Skin of body (tissue), 2 donors: Measurements from ENCODE around the gene DTNA. TPM values are rescaled to one million over a fixed set of nuclear protein-coding genes. Genes with fewer than 3 reads are reported as not detected.
"Not testable (repeated sequence)": the region's sequence is repeated elsewhere in the genome, so short reads cannot be mapped to it uniquely, and the experiment has no call there.

Experiments
- DNase-seq: peaks from one replicate; lab custom pipeline; 2025; lab: John Stamatoyannopoulos, UW
- total RNA-seq: library from RNA; depleted of rRNA; stranded (reverse); fragments of >200 nt; gene quantifications from one replicate; pipeline ENCODE4 v1.2.3, GENCODE V29; 2014

The DTNA gene
- total RNA-seq, 1 donor from 2014 or later, result 14.1 TPM

DNA sequence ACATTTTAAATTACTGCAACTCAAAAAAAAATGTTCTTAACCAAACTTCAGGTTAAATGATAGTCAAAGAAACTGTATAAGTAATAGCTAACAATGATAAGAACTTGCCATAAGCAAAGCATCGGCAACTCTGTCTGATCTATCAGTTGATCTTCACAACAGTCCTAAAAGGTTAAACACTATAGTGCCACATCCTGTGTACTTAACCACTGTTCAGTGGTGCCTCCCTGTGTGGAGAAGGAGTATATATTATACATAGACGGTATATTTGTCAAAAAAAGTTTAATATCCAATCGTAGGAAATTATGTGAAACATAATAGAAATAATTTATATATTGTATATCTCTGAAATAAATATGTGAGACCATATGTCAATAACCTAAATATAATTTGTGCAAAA is 13.0 kb downstream of the DTNA start:
- no peak for DNase-seq

- not testable (repeated sequence) for DNase-seq
These were observed 15.6 kb downstream of the DTNA start for GRCh38 chr18:34725737-34726136.

DNA sequence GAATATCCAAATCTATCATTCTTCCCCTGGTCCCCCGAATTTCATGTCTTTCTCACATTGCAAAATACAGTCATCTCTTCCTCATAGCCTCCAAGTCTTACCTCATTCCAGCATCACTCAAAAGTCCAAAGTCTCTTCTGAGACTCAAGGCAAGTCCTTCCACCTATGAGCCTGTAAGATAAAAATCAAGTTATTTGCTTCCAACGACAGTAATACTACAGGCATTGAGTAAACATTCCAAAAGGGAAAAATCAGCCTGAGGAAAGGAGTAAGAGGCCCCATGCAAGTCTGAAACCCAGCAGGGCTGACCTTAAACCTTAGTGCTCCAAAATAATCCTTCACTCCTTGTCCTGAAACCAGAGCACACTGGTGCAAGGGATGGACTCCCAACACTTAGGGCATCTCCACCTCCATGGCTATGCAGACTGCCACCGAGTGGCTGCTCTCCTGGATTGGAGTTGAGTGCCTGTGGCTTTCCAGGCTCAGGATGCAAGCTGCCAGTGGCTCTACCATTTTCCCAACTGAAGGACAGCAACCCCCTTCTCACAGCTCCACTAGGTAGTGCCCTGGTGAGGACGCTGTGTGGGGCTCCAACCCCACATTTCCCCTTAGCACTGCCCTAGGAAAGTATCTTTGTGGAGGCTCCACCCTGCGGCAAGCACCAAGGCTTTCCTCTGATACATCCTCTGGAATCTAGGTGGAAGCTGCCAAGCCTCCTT is 16.3 kb downstream of the DTNA start:
- DNase-seq, result no peak

- DNase-seq, result no peak
These were observed 19.2 kb downstream of the DTNA start for GRCh38 chr18:34729264-34729663.

DNA sequence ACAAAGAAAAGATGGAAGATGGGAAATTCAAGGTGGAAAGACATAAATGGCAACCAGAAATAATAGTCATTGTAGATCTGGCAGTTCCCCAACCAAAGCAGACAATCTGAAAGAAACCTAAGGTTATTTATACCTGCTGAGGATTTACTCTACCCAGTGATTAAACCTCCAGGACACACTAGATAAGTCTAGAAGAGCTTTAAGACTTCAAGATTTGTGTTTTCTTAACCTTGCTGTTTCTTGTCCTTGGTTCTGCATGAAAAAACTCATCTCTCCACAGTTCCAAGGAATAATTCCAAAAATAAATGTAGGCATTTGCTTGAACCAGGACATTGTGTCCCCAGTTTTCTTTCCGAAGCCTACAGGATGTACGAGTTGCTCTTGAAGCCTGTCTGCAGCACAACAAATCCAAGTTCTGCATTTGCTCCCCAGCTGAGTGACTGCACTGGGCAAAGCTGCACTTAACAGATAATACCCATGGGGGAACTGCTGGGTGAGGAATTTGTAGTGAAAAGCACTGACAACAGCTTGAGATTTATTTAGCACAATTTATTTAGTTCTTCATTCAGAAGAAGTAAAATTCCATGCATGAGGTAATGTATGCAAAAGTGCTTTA is 19.8 kb downstream of the DTNA start:
- peak; percentile 49 for DNase-seq

DNA sequence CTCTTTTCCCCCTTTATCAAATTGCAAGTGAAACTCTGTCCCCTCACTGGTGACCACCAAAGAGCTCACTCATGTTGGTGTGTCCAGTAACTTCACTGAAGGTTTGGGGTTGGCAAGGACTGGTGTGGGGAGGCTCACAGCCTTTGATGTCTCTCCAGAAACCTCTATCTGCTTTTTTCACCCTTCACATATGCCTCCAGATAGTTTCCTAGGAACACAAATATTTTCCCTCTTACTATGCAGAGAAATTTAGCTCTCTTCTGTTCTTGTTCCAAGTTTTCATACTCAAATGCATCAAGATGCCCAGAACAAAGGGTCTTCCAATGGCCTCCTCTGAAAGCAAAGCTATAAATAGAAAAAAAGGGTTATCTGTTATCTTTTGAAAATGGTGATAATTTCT is 20.7 kb downstream of the DTNA start:
- DNase-seq, result no peak

GRCh38 chr18:34734056-34734455 is 24.0 kb downstream of the DTNA start:
- no peak for DNase-seq

- DNase-seq, result not testable (repeated sequence)
These were observed 24.4 kb downstream of the DTNA start for GRCh38 chr18:34734526-34734925.

DNA sequence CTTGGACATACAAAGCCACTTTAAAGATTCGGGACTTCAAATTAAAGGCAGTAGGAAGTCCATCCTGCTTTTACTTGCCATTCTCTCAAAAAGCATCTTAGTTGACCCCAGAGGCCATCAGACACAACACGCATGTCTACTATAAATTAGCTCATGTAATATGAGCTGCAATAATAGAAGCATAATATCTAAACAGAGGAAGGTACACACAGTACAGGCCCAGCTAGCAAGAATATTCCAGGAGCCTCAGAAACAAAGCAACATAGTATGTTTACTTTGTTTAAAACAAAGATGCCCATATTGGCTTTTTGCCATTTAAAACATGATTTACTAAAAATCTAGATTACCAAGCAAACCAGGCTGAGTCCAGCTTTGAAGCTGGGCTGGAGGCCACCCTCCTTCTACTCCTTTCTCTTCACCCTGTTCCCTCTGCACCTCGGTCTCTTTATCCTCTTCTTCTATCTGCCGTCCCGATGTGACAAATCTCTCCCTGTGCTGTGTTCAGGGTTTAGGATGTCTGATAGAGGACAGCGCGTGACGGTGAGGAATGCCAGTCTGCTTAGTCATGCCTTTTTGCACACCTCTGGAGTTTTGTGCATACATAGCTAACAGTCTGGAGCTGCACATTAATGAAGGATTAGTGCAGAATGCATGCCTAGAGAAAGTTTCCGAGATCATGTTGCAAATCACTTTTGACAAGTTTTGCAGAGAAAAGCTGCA is 28.2 kb downstream of the DTNA start:
- DNase-seq, result no peak

- no peak for DNase-seq
These were observed 30.0 kb downstream of the DTNA start for GRCh38 chr18:34740101-34740500.

- DNase-seq, result no peak
These were observed 30.6 kb downstream of the DTNA start for GRCh38 chr18:34740724-34741123.

DNA sequence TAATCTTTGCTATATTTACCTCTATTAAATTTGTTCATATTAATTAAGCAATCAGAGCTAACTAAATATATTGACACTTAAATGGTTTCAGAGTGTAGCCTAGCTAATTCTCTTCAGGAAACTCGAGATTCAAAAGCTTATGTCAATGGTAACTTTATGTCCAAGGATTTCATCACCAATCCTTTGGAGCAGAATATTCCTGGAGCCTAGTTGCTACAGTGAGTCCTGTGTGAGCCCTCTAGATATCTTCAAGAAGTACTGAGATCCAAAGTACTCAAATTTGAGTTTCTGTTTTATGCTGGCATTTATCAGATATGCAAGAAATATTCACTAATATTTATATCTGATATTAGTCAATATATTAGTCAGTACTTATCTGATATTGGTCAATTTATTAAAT is 31.3 kb downstream of the DTNA start:
- no peak for DNase-seq

- DNase-seq, result no peak
These were observed 32.8 kb downstream of the DTNA start for GRCh38 chr18:34742891-34743341.

DNA sequence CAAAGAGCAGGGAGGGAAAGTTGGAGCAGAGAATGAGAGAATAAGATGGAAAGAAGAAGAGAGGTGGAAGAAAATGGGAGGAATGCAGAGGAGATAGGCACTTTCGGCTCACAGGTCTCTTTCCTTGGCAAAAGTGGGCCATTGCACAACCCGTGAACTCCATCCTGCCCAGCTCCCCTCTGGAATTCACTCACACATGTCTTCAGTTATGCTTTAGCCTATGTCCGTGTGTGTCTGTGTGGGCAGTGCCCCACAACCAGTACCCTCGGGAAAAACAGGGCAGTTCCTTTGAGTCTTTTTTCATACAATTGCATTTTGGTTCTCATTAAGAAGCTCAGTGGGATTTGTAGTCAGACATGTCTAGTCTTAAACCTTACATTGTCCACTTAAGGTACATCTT is 34.5 kb downstream of the DTNA start:
- no peak for DNase-seq

- DNase-seq, result no peak
These were observed 36.5 kb downstream of the DTNA start for GRCh38 chr18:34746614-34747013.

GRCh38 chr18:34749721-34750120 is 39.6 kb downstream of the DTNA start:
- no peak for DNase-seq

- no peak for DNase-seq
These were observed 42.0 kb downstream of the DTNA start for GRCh38 chr18:34752056-34752455.

- no peak for DNase-seq
These were observed 44.2 kb downstream of the DTNA start for GRCh38 chr18:34754300-34754699.

- no peak for DNase-seq
These were observed 47.6 kb downstream of the DTNA start for GRCh38 chr18:34757666-34758065.

- no peak for DNase-seq
These were observed 48.4 kb downstream of the DTNA start for GRCh38 chr18:34758378-34758948.

DNA sequence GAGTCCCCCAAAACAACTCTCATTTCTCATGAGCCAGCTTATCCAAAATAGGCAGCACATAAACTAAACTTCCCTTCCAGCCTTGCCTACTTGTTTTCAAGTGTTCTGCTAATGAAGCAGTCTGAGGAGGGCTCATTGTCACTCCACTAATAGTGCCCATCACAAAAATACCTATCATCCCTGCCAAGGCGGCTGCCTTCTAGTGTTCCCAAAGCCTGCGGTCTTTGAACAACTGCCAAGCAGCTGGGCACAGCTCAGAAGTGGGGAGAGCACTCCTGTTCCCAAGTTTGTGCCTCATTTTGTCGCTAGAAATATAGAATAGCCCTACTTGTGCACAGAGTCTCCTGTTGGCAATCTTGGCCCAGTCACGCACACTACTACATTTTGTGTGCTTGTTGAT is 50.3 kb downstream of the DTNA start:
- no peak for DNase-seq

DNA sequence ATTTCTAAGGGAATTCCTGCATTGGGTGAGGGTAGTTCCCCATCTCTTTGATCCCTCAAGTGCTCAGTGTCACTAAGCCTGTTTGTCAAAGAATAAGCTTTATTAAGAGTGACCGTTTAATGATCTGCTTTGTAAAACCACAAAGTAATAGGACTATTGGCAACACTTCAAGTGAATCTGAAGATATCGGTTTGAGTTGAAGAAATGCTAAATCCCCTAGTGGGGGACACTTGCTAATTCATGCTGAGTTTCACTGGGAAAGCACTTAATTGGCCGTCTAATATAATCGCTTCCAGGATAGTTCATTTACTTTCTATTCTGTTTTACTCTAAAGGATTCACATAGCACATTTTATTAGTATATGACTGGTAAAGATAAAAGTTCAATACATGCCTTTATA is 54.4 kb downstream of the DTNA start:
- DNase-seq, result no peak
